Nucleus accumbens (tissue), 56 donors: Measurements from ENCODE around the gene SLC7A7.
A peak's percentile ranks its signal among the peaks of the same experiment; 100 is the strongest.
"Not testable (repeated sequence)": the region's sequence is repeated elsewhere in the genome, so short reads cannot be mapped to it uniquely, and the experiment has no call there.

ENCODE experiments used
- DNase-seq, 56 donors: peaks; one replicate each; lab custom pipeline; 2025; lab: John Stamatoyannopoulos, UW

SLC7A7 gene

GRCh38 chr14:22814941-22815713, at the start of gene SLC7A7:
Gene SLC7A7 (minus strand): TSS chr14:22815435. CDS start chr14:22813398, 2,037 bp downstream.
- DNase-seq, result no peak

GRCh38 chr14:22864979-22865378, 49.7 kb upstream of the SLC7A7 start:
- no peak for DNase-seq

GRCh38 chr14:22861651-22862050, 46.4 kb upstream of the SLC7A7 start:
- no peak for DNase-seq

GRCh38 chr14:22860377-22860776, 45.1 kb upstream of the SLC7A7 start:
- DNase-seq, result not testable (repeated sequence)

GRCh38 chr14:22856428-22856827, 41.2 kb upstream of the SLC7A7 start:
- no peak for DNase-seq

- DNase-seq, result no peak
Measured at GRCh38 chr14:22854963-22855724, 39.9 kb upstream of the SLC7A7 start.

- DNase-seq, result not testable (repeated sequence)
Measured at GRCh38 chr14:22854296-22854695, 39.1 kb upstream of the SLC7A7 start.

GRCh38 chr14:22852940-22853767, 37.9 kb upstream of the SLC7A7 start:
- peak in 51 of 56 donors; percentile 20 to 94 (median 71) for DNase-seq

GRCh38 chr14:22852599-22852939, 37.3 kb upstream of the SLC7A7 start:
- no peak for DNase-seq

GRCh38 chr14:22852178-22852577, 36.9 kb upstream of the SLC7A7 start:
- DNase-seq, result not testable (repeated sequence)

- DNase-seq, result peak in 41 of 56 donors; percentile 15 to 83 (median 48)
Measured at GRCh38 chr14:22850944-22851764, 35.9 kb upstream of the SLC7A7 start.

GRCh38 chr14:22849212-22849819, 34.1 kb upstream of the SLC7A7 start:
- DNase-seq, result peak in 21 of 56 donors; percentile 7 to 66 (median 36)

- peak in 11 of 56 donors; percentile 5 to 40 (median 23) for DNase-seq
Measured at GRCh38 chr14:22848351-22849164, 33.3 kb upstream of the SLC7A7 start.

- DNase-seq, result no peak
Measured at GRCh38 chr14:22847661-22848341, 32.6 kb upstream of the SLC7A7 start.

- no peak for DNase-seq
Measured at GRCh38 chr14:22846811-22847307, 31.6 kb upstream of the SLC7A7 start.

GRCh38 chr14:22845821-22846625, 30.8 kb upstream of the SLC7A7 start:
- no peak for DNase-seq

GRCh38 chr14:22845103-22845394, 29.8 kb upstream of the SLC7A7 start:
- no peak for DNase-seq
